ENCODE results near the gene IFNG. TPM values are rescaled to one million over a fixed set of nuclear protein-coding genes. Genes with fewer than 3 reads are reported as not detected.

The IFNG gene
- total RNA-seq, 1 experiment from 2014 or later: not detected

GRCh38 chr12:68139941-68140340 lies 19.6 kb downstream of the IFNG start:
- no peaks in the 10 kb centered on the region for H3K79me2 ChIP-seq (ENCODE audit: insufficient read depth, low read length)
- no peaks in the 10 kb centered on the region for H3K9me3 ChIP-seq (ENCODE audit: control insufficient read depth, low read depth, low read length)
- H3K4me1 ChIP-seq (ENCODE audit: insufficient read depth, low read length): peaks cover 4% of the 10 kb centered on the region; the same call in 1 of the 2 replicates
- H3K36me3 Mint-ChIP-seq (ENCODE audit: insufficient read depth in 1 of 3, low read depth in 3 of 3): no peaks in the 10 kb centered on the region; a peak in 1 of 7 replicates
- peak overlapping the region in 1 of 3 experiments; percentile 55; a peak in 3 of 7 replicates for H3K27ac Mint-ChIP-seq
- H3T11ph ChIP-seq (ENCODE audit: low read length): no peak overlapping the region
- no peak overlapping the region for H3K18ac ChIP-seq (ENCODE audit: insufficient read length, low read depth, low read length)
- H4K91ac ChIP-seq (ENCODE audit: insufficient read length, low read depth, low read length): no peak overlapping the region
- H3K4me2 ChIP-seq (ENCODE audit: insufficient read depth, insufficient read length, low read length): no peak overlapping the region
- TF ChIP-seq, protein P1, sequence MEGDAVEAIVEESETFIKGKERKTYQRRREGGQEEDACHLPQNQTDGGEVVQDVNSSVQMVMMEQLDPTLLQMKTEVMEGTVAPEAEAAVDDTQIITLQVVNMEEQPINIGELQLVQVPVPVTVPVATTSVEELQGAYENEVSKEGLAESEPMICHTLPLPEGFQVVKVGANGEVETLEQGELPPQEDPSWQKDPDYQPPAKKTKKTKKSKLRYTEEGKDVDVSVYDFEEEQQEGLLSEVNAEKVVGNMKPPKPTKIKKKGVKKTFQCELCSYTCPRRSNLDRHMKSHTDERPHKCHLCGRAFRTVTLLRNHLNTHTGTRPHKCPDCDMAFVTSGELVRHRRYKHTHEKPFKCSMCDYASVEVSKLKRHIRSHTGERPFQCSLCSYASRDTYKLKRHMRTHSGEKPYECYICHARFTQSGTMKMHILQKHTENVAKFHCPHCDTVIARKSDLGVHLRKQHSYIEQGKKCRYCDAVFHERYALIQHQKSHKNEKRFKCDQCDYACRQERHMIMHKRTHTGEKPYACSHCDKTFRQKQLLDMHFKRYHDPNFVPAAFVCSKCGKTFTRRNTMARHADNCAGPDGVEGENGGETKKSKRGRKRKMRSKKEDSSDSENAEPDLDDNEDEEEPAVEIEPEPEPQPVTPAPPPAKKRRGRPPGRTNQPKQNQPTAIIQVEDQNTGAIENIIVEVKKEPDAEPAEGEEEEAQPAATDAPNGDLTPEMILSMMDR (conservative IDR thresholded peaks at IDR 0.05): no peak
- no peak overlapping the region for H3K4me3 Mint-ChIP-seq
- H3K56ac ChIP-seq (ENCODE audit: insufficient read length, low read depth, low read length): no peak overlapping the region
- no peak overlapping the region for H2BK20ac ChIP-seq (ENCODE audit: low read depth, low read length, poor library complexity, severe bottlenecking)
- no peak overlapping the region for H3K23ac ChIP-seq (ENCODE audit: insufficient read length, low read depth, low read length)
- H2BK120ac ChIP-seq (ENCODE audit: low read depth, low read length, poor library complexity, severe bottlenecking): no peak overlapping the region
- H3K4me1 Mint-ChIP-seq: peaks cover 18 to 21% of the 10 kb centered on the region in 2 experiments
- H3K14ac ChIP-seq (ENCODE audit: insufficient read depth, low read length): no peak overlapping the region
- no peaks in the 10 kb centered on the region for H4K20me1 ChIP-seq (ENCODE audit: control insufficient read depth, insufficient read depth, insufficient read length)
- H3K9ac ChIP-seq (ENCODE audit: extremely low read depth, insufficient read length, low read length): no peak overlapping the region
- H4K5ac ChIP-seq (ENCODE audit: insufficient read length, low read depth, low read length): no peak overlapping the region
- no peak for DNase-seq
- H3K79me1 ChIP-seq (ENCODE audit: insufficient read depth, low read depth, low read length, poor library complexity, severe bottlenecking): no peaks in the 10 kb centered on the region
- H2AK5ac ChIP-seq (ENCODE audit: insufficient read length, low read length): no peak overlapping the region
- H3K27me3 ChIP-seq (ENCODE audit: insufficient read depth, low read length): no peaks in the 10 kb centered on the region
- no CpG with 5 or more reads among the region's 1 CpG for WGBS (ENCODE audit: extremely low coverage, insufficient read length, low lambda C conversion rate)
- no peak overlapping the region for H4K8ac ChIP-seq (replicated peaks; ENCODE audit: insufficient read length, low read depth, low read length)
- H2BK12ac ChIP-seq (ENCODE audit: insufficient read length, low read depth, low read length): no peak overlapping the region
- peaks cover 4% of the 10 kb centered on the region; the same call in 1 of the 2 replicates for H3K27me3 Mint-ChIP-seq (ENCODE audit: low read depth)
- H2AFZ ChIP-seq (ENCODE audit: low read length): no peak overlapping the region
- H2BK5ac ChIP-seq (ENCODE audit: insufficient read length, low read length): no peak overlapping the region
- no peak overlapping the region for H3K4ac ChIP-seq (ENCODE audit: low read depth, low read length)
- H2BK15ac ChIP-seq (ENCODE audit: low read depth, low read length): no peak overlapping the region
- H3K9me3 Mint-ChIP-seq: peaks cover 0 to 3% of the 10 kb centered on the region in 2 experiments; a peak in 2 of 5 replicates
- no peaks in the 10 kb centered on the region for H3K23me2 ChIP-seq (ENCODE audit: insufficient read length, low read depth, low read length, poor library complexity, severe bottlenecking)
- no peak overlapping the region for H3K27ac ChIP-seq (ENCODE audit: insufficient read length, low read depth, low read length)

Data from H9 (cell line).